Measurements from ENCODE around the gene ADSS1. TPM values are rescaled to one million over a fixed set of nuclear protein-coding genes. Genes with fewer than 3 reads are reported as not detected.

The ADSS1 gene
- total RNA-seq, 1 donor from 2014 or later: 10.3 TPM

DNA sequence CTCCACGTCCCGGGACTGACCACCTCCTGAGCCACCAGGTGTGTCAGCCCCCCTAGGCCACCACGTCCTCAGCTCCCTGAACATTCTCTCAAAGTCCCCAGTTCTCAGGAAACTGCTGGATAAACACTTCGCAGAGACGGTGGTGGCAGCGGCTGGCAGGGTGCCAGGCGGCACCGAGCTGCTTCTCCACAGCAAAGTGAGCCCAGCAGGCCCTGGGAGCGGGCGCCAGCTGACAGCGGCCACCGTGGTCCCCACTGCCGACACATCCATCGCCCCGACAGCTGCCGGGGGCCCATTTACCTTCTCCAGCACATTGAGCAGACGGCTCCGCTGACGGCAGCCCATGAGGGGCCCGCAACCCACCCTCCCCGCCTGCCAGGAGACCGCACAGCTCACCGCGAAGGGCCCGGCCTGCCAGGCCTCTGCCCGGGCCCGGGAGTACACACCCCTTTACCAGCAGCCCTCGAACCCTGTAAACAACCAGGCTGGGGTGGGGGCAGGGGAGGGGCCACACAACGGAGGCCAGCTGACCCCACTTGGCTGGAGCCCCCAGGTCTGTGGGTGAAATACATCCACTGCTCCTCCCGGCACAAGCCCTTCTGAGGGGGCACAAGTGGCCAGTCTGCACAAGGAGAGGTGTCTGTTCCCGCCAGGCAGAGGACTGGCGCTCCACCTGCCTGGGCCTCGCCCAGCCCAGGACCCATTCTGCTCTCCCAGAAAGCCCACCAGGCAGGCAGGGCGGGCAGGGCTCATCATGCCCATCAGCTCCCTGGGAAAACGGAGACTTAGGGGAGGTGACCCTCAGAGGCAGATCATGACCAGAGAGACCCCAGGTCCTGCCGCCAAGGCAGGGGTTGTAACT lies 61.0 kb downstream of the ADSS1 start:
- Histone ChIP-seq H3K4me1 (peaks cover 46% of the 10 kb centered on the region), H3K36me3 (peaks cover 0 to 5% of the 10 kb centered on the region in 2 donors), H3K27ac (no peak overlapping the region), H3K9me3 (no peaks in the 10 kb centered on the region), H3K27me3 (no peaks in the 10 kb centered on the region), H3K4me3 (no peak overlapping the region)
- TF ChIP-seq POLR2A (IDR thresholded peaks at IDR 0.05) (no peak), POLR2AphosphoS5 (IDR thresholded peaks at IDR 0.05; ENCODE audit: insufficient read depth in 1 of 2, low read depth in 1 of 2) (no peak)
- TF ChIP-seq, protein P1, sequence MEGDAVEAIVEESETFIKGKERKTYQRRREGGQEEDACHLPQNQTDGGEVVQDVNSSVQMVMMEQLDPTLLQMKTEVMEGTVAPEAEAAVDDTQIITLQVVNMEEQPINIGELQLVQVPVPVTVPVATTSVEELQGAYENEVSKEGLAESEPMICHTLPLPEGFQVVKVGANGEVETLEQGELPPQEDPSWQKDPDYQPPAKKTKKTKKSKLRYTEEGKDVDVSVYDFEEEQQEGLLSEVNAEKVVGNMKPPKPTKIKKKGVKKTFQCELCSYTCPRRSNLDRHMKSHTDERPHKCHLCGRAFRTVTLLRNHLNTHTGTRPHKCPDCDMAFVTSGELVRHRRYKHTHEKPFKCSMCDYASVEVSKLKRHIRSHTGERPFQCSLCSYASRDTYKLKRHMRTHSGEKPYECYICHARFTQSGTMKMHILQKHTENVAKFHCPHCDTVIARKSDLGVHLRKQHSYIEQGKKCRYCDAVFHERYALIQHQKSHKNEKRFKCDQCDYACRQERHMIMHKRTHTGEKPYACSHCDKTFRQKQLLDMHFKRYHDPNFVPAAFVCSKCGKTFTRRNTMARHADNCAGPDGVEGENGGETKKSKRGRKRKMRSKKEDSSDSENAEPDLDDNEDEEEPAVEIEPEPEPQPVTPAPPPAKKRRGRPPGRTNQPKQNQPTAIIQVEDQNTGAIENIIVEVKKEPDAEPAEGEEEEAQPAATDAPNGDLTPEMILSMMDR (IDR thresholded peaks at IDR 0.05): no peak
- no peak for DNase-seq (ENCODE audit: extremely low spot score in 2 of 2)
- intact Hi-C loops (cut with DNase I): no loop called here

DNA sequence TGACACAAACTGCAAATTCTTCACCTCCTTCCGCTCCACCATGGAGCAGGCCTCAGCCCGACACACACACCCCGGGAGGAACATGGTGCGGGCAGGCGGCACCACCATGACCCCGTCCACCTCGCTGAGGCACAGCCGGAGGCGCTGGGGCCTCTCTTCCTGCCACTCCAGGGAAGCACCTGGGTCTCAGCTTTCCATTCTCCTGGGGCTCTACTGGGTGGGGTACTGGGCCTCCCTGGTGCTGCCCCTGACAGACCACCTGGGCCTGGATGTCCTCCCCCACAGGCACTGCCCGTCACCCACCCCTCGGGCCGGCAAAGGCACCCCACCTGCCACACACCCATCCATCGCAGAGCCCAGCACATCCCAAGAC lies 61.7 kb downstream of the ADSS1 start:
- Histone ChIP-seq H3K36me3 (peaks cover 0 to 9% of the 10 kb centered on the region in 2 donors), H3K9me3 (no peaks in the 10 kb centered on the region), H3K27ac (no peak overlapping the region), H3K4me1 (peaks cover 50% of the 10 kb centered on the region), H3K4me3 (no peak overlapping the region), H3K27me3 (no peaks in the 10 kb centered on the region)
- DNase-seq (ENCODE audit: extremely low spot score in 2 of 2): no peak
- intact Hi-C loops (cut with DNase I): no loop called here
- no peak for TF ChIP-seq POLR2A (IDR thresholded peaks at IDR 0.05)
- TF ChIP-seq POLR2AphosphoS5 (IDR thresholded peaks at IDR 0.05; ENCODE audit: insufficient read depth in 1 of 2, low read depth in 1 of 2): no peak
- TF ChIP-seq, protein P1 (IDR thresholded peaks at IDR 0.05): no peak

DNA sequence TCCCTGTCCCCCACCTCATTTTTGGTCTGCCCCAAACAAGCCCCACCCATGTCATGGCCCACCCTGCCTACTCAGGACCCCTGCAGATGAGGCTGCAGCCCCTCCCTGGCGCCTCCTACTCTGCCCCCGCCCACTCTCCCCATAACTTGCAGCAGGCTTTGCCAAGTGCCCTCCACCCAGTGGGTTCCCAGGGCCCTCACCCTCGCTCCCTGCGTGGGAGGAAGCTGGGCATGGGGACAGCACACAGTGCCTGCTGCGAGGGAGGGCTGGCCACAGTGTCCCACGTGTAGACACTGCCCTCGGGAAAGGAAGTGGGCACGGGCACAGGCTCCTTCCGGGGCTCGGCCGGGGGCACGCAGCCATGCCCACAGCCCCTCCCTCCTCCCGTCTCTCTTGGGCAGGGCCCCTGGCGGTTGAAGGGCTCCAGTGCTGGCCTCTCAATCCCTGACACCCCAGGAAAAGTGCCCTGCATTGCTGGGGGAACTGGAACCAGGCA lies 62.1 kb downstream of the ADSS1 start:
- Histone ChIP-seq H3K27me3 (no peaks in the 10 kb centered on the region), H3K9me3 (no peaks in the 10 kb centered on the region), H3K36me3 (peaks cover 0 to 9% of the 10 kb centered on the region in 2 donors), H3K4me3 (no peak overlapping the region), H3K27ac (no peak overlapping the region), H3K4me1 (peaks cover 50% of the 10 kb centered on the region)
- intact Hi-C loops (cut with DNase I): no loop called here
- TF ChIP-seq, protein P1 (IDR thresholded peaks at IDR 0.05): no peak
- TF ChIP-seq POLR2AphosphoS5 (IDR thresholded peaks at IDR 0.05; ENCODE audit: insufficient read depth in 1 of 2, low read depth in 1 of 2) (no peak), POLR2A (IDR thresholded peaks at IDR 0.05) (no peak)
- no peak for DNase-seq (ENCODE audit: extremely low spot score in 2 of 2)

DNA sequence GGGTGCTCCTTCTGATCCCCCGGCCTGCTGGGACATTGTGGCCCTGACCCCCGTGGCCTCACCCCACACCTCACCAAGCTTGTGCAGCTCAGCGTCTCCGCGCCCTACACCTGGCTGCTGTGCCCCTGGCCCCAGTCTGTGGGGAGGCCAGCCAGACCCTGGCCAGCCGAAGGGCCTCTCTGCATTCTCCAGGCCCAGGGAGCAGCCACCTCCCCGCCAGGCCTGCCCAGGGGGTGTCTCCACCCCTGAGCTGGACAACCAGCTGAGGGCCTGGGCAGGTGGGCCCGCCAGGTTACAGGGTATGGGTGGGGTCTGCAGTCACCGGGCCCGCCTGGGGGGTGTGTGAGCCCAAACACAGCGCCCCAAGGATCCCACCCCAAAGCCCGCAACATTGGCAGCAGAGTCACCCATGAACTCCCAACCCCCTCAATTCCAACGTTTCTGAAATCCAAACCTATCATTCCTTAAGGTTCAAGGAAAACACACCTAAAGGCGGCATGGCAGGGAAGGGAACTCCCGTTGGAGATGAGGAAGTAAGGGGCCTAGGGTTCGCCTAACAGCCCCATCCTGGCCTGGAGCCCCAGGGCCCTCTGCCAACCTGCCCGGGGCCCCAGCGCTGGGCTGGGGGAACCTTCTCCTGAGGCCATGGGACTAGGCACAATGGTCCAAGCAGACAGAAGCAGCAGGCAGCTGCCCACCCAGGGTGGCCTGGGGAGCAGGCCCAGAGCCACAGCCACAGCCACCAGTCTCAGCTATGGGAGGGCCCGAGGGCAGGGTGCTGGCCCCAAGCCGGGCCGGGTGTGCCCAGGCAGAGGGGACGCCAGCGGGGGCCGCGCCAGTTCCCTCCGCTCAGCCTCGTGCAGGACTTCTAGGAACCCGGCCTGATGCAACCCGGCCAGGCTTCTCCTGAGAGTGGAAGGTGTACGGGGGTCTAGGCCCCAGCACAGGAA lies 63.0 kb downstream of the ADSS1 start:
- Histone ChIP-seq H3K4me3 (no peak overlapping the region), H3K4me1 (peaks cover 53% of the 10 kb centered on the region), H3K36me3 (peaks cover 0 to 13% of the 10 kb centered on the region in 2 donors), H3K27me3 (no peaks in the 10 kb centered on the region), H3K27ac (no peak overlapping the region), H3K9me3 (no peaks in the 10 kb centered on the region)
- TF ChIP-seq, protein P1 (IDR thresholded peaks at IDR 0.05): no peak
- no peak for TF ChIP-seq POLR2AphosphoS5 (IDR thresholded peaks at IDR 0.05; ENCODE audit: insufficient read depth in 1 of 2, low read depth in 1 of 2)
- no peak for TF ChIP-seq POLR2A (IDR thresholded peaks at IDR 0.05)
- intact Hi-C loops (cut with DNase I): no loop called here
- DNase-seq (ENCODE audit: extremely low spot score in 2 of 2): no peak

Measured in vagina (tissue), 2 donors.